A549 treated with AZD2906 at 1 μM for 4 hours (cell line): ENCODE measurements around the gene SLC5A2. TPM values are rescaled to one million over a fixed set of nuclear protein-coding genes. Genes with fewer than 3 reads are reported as not detected.

ENCODE experiments used
- total RNA-seq: library from RNA; stranded (reverse); fragments of 200-300 nt; extraction: Qiagen RNA extraction; gene quantifications from 5 replicates; pipeline ENCODE4 v1.2.3, GENCODE V29; 2022

SLC5A2 gene
- 0.20 to 0.40 TPM (median 0.23 TPM) in 5 replicates for total RNA-seq

DNA sequence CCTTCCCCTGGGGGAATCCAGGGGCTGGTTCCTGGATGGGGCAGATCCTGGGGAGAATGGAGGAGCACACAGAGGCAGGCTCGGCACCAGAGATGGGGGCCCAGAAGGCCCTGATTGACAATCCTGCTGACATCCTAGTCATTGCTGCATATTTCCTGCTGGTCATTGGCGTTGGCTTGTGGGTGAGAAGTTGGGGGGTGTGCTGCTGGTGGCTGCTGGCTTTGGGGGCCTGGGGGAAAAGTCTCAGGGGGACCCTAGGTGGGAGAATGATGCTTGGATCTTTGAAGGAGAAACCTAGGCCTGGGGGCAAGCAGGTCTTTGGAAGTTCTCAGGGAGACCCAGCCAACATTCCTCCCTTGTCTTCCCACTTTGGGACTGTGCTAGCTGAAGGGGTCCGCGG is at the start of gene SLC5A2:
Gene SLC5A2 (plus strand): TSS at position 43 of the 400 bp plus-strand sequence. CDS start 14 bp downstream, at position 57.

DNA sequence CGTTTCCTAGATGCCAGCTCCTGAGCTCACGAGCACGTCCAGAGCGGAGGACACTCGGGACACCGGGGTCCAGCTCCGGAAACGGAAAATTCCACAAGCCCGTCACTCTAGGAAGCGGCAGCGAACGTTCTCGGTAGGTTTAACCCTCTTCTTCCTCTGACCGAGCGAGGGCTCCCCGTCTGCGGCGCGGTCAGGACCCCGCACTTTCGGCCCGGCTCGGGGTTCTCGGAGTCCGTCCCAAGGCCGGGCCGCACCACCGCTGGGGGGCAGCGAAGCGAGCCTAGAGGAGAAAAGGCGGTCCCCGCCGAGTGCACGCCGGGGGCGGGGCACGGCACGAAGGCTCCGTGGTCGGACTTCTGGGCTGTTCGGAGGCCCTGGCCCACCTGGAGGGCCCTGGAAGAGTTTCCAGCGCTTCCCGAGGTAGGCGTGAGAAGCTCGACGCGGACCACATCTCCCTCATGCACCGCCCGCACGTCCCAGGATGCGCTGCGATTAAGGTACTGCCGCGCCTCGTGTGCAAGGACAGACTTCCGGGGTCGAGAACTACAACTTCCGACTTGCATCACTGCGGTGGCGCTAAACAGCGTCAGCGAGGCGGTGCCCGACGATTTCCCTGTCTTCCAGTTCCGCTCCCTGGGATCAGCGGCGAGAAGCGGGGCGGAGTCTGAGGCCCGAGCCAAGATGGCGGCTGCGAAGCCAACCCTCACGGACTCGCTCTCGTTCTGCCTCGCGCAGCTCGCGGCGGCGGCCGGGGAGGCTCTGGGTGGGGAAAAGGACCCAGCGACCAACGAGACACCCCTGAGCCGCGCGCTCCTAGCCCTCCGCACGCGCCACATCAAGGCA is 23.9 kb upstream of the SLC5A2 start, which contains the start of gene ARMC5:
Gene ARMC5 (plus strand): TSS at position 658 of the 843 bp plus-strand sequence. CDS start 24 bp downstream, at position 682.

DNA sequence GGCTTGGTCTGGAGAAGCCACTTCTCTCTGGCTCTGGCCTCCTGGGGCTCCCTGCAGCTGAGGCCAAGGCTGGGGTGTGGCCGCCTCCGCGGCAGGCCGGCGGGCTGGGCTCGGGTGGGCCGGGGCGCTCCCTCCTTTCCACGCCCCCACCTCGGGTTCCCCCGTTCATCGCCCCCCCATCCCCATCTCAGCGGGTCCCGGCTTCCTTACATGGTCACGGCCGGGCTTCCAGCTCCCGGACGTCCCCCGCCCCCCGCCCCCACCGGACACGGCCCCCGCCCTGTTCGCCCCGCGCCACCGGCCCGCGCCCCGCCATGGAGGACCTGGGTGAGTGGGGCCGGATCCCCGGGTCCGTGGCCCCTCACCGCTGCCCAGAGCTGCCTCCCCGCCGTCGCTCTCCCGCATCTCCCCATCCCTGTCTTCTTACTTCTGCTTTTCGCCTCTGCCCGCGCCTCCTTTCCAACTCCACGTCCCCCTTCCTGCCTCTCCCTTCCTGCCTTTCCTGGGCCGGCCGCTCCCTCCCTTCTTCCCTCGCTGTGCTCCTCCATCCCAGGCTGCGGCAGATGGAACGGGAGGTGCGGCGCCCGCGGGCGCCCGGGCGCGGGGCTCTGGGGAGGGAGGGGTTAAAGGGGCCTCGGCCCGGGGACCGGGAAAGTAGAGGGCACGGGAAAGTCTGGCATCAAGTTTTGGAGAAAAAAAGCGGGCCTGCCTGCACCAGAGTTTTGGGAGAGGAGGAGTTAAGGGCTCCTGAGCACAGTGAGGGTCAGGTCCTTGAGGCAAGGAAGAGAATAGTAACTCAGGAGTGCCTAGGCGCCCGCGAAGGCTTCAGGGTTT is 10.8 kb upstream of the SLC5A2 start, which contains the start of gene TGFB1I1:
Gene TGFB1I1 (plus strand): TSS at position 278 of the 834 bp plus-strand sequence. CDS start 37 bp downstream, at position 315.

DNA sequence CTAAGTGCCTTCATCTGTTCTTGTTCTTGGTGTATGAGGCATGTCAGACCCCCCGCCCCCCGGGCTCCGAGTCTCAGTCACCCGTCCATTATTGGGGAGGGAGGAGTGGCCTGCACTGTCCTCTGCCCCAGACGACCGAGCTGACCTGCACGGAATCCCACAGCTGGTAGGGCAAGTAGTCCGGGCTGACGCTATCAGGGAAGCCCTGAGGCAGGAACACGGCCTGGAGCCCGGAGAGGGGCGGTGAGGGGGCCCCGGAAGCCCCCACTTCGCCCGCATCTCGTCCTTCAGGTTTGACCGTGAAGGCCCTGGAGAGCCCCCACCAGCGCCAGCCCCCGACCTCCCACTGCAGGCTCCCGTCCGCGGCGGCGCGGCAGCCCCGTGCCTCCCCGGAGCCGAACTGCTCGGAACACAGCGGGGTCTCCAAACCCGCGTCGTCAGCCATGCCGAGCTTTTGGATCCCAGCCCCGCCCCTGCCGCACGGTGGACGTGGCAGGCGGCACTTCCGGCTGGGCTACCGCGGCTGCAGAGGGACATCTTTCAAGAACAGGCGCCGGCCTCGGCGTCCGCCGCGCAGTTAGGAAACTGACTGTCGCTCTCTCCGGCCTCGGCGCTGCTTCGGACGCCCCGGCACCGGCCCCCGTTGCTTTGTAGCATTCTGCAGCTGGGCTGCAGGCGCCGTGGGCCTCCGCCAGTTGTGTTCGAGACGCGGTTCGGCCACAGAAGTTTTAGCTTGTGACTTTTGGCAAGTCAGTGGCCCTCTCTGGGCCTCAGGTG is 25.2 kb downstream of the SLC5A2 start, which contains the start of gene RUSF1:
Gene RUSF1 (minus strand): TSS at position 463 of the 777 bp plus-strand sequence. CDS start 18 bp downstream, at position 445.

DNA sequence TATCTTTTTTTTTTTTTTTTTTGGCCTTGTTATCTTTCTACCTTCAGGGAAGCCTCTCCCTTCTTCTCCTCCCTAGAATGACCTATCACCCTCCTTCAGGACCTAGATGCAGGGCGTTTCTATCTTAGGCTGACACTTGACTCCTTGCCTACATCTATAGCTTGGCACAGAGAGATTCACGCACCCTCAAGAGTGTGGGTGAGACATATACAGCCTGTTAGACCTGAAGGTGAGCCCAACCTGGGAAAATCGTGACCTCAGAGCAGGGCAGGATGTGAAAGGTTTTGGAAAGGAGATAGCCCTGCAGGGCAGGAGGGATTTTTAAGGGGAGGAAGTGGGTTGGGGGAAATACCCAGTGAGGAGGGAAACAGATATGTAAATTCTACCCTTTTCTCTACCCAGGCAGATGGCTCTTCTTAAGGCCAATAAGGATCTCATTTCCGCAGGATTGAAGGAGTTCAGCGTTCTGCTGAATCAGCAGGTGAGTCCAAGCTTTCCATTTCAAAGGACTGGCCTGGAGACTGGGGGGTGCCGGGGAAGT is 44.9 kb downstream of the SLC5A2 start, which contains the start of gene AHSP:
Gene AHSP (plus strand): TSS at position 167 of the 541 bp plus-strand sequence. CDS start 240 bp downstream, at position 407.

Other genes with a start within 250 kb of the SLC5A2 start
- 1.1 to 1.6 TPM (median 1.3 TPM) in 5 replicates for gene ITGAM, start 223.1 kb upstream of the SLC5A2 start, total RNA-seq
- 0.86 to 1.4 TPM (median 1.1 TPM) in 5 replicates for gene ITGAX, start 127.9 kb upstream of the SLC5A2 start, total RNA-seq
- gene ITGAD, start 89.8 kb upstream of the SLC5A2 start, total RNA-seq, result 0.03 TPM in 1 of 5 replicates, not detected in the others
- not detected in 5 replicates for gene COX6A2, start 54.8 kb upstream of the SLC5A2 start, total RNA-seq
- gene ZNF843, start 40.3 kb upstream of the SLC5A2 start, total RNA-seq, result 0.07 to 0.18 TPM (median 0.10 TPM) in 5 replicates
- 6.0 to 13.7 TPM (median 10.9 TPM) in 5 replicates for gene ARMC5, start 23.6 kb upstream of the SLC5A2 start, total RNA-seq
- gene TGFB1I1, start 11.0 kb upstream of the SLC5A2 start, total RNA-seq, result 43.2 to 75.3 TPM (median 53.7 TPM) in 5 replicates
- gene RUSF1, start 25.3 kb downstream of the SLC5A2 start, total RNA-seq, result 40.9 to 54.5 TPM (median 51.2 TPM) in 5 replicates
- gene AHSP, start 44.8 kb downstream of the SLC5A2 start, total RNA-seq, result not detected in 5 replicates